Spleen (tissue), 7 donors: ENCODE measurements around the gene MBNL3.

Experiments
- CTCF ChIP-seq, 11 experiments: fragments of 200-600 bp in 7 of 11; fragments of 450-650 bp in 4 of 11; sonication (generic) in 4 of 11; IDR thresholded peaks in 8 of 11; conservative IDR thresholded peaks in 3 of 11; 1 replicate in 7 of 11; 2 replicates in 4 of 11; pipeline versions ENCODE4 v1.4.0 to v1.8.0; 2016 to 2021; ENCODE audit warnings: antibody characterized with exemption in 11 of 11, inconsistent platforms in 4 of 11, mild to moderate bottlenecking in 1 of 11
- POLR2A ChIP-seq, 3 donors: fragments of 450-650 bp; IDR thresholded peaks; one replicate each; pipeline ENCODE4 v1.5.1; 2017; ENCODE audit warnings: antibody characterized with exemption in 3 of 3, mild to moderate bottlenecking in 1 of 3
- donor health status: DM: no; HTN: no; CAD: no; lungs with moderate emphysema.
- donor health status: DM: no; HTN: no; CAD: no.
- donor health status: DM: no; HTN: no; CAD: no.

GRCh38 chrX:132480581-132481203 is 8.1 kb downstream of the MBNL3 start:
- no peak for TF ChIP-seq CTCF (IDR thresholded peaks at IDR 0.05 in 8 of 11, conservative IDR thresholded peaks at IDR 0.05 in 3 of 11)
- TF ChIP-seq POLR2A (IDR thresholded peaks at IDR 0.05), result no peak
